HCT116 (cell line): ENCODE results near the gene FAM83D. TPM values are rescaled to one million over a fixed set of nuclear protein-coding genes. Genes with fewer than 3 reads are reported as not detected.

Experiments
- ATAC-seq: fragments of 200-7000 bp; cut with Tn5 transposase; 2 replicates; pipeline ENCODE4 v1.9.1; 2020; ENCODE audit warnings: mild to moderate bottlenecking, moderate library complexity
- BruUV-seq: library from RNA; stranded (reverse); fragments of 400-500 nt; replicated peaks from 2 replicates; lab custom pipeline; 2021; lab: Mats Ljungman, UMichigan
- CTCF ChIA-PET: fragments of 300-600 bp; sonication (Branson Sonifier 250); formaldehyde crosslinking; loops from one replicate; lab custom pipeline; 2021; ENCODE audit warnings: antibody characterized with exemption; lab: Charles Lee
- POLR2A ChIA-PET: fragments of 300-600, 350-600 bp; sonication (Branson Sonifier 250); formaldehyde crosslinking; loops from one replicate; lab custom pipeline; 2021; ENCODE audit warnings: antibody characterized with exemption; lab: Charles Lee
- RAD21 ChIA-PET, 2 experiments: fragments of 300-600 bp; sonication (Branson Sonifier 250); formaldehyde crosslinking; loops; one replicate each; lab custom pipeline; 2023; ENCODE audit warnings: low total read pairs in 2 of 2; ENCODE audit not compliant: uncharacterized antibody in 2 of 2, unreplicated experiment in 2 of 2, low non-redundant PET in 1 of 2; lab: Charles Lee
- DNase-seq: peaks from one replicate; pipeline ENCODE4 v3.0.0-alpha.2; 2010; ENCODE audit warnings: low read depth, low spot score
- H2AFZ ChIP-seq: fragments of 200-600 bp; shearing (Covaris generic), sonication (generic); 2 replicates; pipeline ENCODE4 v1.6.1; 2017; ENCODE audit warnings: low read depth, mixed run types, mixed read lengths, antibody characterized with exemption, low read length; ENCODE audit not compliant: poor library complexity, severe bottlenecking
- H3K27ac ChIP-seq: 2 replicates; pipeline ENCODE4 v1.5.1; 2012; ENCODE audit warnings: low read depth, low read length
- H3K27me3 ChIP-seq: fragments of 200-600 bp; sonication (generic); 2 replicates; pipeline ENCODE4 v1.6.1; 2016; ENCODE audit warnings: mixed run types, low read length, mixed read lengths; ENCODE audit not compliant: insufficient read depth
- H3K36me3 ChIP-seq, 2 experiments: fragments of 200-500 bp in 1 of 2; fragments of 200-600 bp in 1 of 2; sonication (Bioruptor generic) in 1 of 2; sonication (generic) in 1 of 2; 2 replicates each; pipeline versions ENCODE4 v1.5.1 to v1.6.1; 2014 to 2016; ENCODE audit warnings: low read length in 2 of 2, inconsistent platforms in 1 of 2, mixed read lengths in 1 of 2, mixed run types in 1 of 2; ENCODE audit not compliant: insufficient read depth in 2 of 2, control insufficient read depth in 1 of 2
- H3K4me1 ChIP-seq, 2 experiments: fragments of 200-600 bp in 1 of 2; sonication (generic) in 1 of 2; 2 replicates each; pipeline versions ENCODE4 v1.5.1 to v1.6.1; 2012 to 2017; ENCODE audit warnings: low read length in 2 of 2, inconsistent platforms in 1 of 2, mild to moderate bottlenecking in 1 of 2, mixed read lengths in 1 of 2, mixed run types in 1 of 2, moderate library complexity in 1 of 2; ENCODE audit not compliant: insufficient read depth in 2 of 2, control insufficient read depth in 1 of 2
- H3K4me2 ChIP-seq: fragments of 200-600 bp; sonication (generic); 2 replicates; pipeline ENCODE4 v1.6.1; 2017; ENCODE audit warnings: mixed run types, low read length, mixed read lengths
- H3K4me3 ChIP-seq, 2 experiments: fragments of 200-600 bp in 1 of 2; sonication (generic) in 1 of 2; replicated peaks in 1 of 2; 2 replicates each; pipeline ENCODE4 v1.5.1; 2011 to 2016; ENCODE audit warnings: low read length in 2 of 2, control low read depth in 1 of 2, low read depth in 1 of 2, mild to moderate bottlenecking in 1 of 2, mixed read lengths in 1 of 2, mixed run types in 1 of 2
- H3K79me2 ChIP-seq: fragments of 200-600 bp; sonication (generic); 2 replicates; pipeline ENCODE4 v1.6.1; 2017; ENCODE audit warnings: mild to moderate bottlenecking, mixed run types, low read length, moderate library complexity, mixed read lengths; ENCODE audit not compliant: insufficient read depth
- H3K9ac ChIP-seq: fragments of 200-600 bp; sonication (generic); 2 replicates; pipeline ENCODE4 v1.6.1; 2016; ENCODE audit warnings: low read length, mixed read lengths
- H3K9me2 ChIP-seq: fragments of 200-600 bp; sonication (generic), shearing (Covaris generic); 2 replicates; pipeline ENCODE4 v1.6.1; 2017; ENCODE audit warnings: mixed run types, mild to moderate bottlenecking, moderate library complexity; ENCODE audit not compliant: insufficient read depth
- H3K9me3 ChIP-seq, 2 experiments: fragments of 200-500 bp in 1 of 2; fragments of 200-600 bp in 1 of 2; sonication (Bioruptor generic) in 1 of 2; sonication (generic) in 1 of 2; 2 replicates each; pipeline ENCODE4 v1.6.1; 2014 to 2017; ENCODE audit warnings: low read length in 2 of 2, mixed read lengths in 2 of 2, inconsistent platforms in 1 of 2, low read depth in 1 of 2, mild to moderate bottlenecking in 1 of 2, mixed run types in 1 of 2, moderate library complexity in 1 of 2; ENCODE audit not compliant: control insufficient read depth in 1 of 2, insufficient read depth in 1 of 2
- H4K20me1 ChIP-seq: fragments of 200-600 bp; sonication (generic), shearing (Covaris generic); 2 replicates; pipeline ENCODE4 v1.6.1; 2017; ENCODE audit warnings: mixed run types, mild to moderate bottlenecking, moderate library complexity; ENCODE audit not compliant: insufficient read depth
- ATF3 ChIP-seq: IDR thresholded peaks from 2 replicates; pipeline ENCODE4 v1.6.1; 2012
- CBX3 ChIP-seq: IDR thresholded peaks from 2 replicates; pipeline ENCODE4 v1.6.1; 2012; ENCODE audit warnings: low read depth
- CEBPB ChIP-seq: IDR thresholded peaks from 2 replicates; pipeline ENCODE4 v1.6.1; 2012; ENCODE audit warnings: low read depth
- CTCF ChIP-seq, 3 experiments: fragments of 200-600 bp in 1 of 3; sonication (generic) in 1 of 3; IDR thresholded peaks in 2 of 3; conservative IDR thresholded peaks in 1 of 3; 2 replicates each; pipeline ENCODE4 v1.5.1; 2012 to 2017; ENCODE audit warnings: low read depth in 2 of 3, low read length in 2 of 3, antibody characterized with exemption in 1 of 3, borderline replicate concordance in 1 of 3, control low read depth in 1 of 3, mild to moderate bottlenecking in 1 of 3, mixed read lengths in 1 of 3, mixed run types in 1 of 3, moderate library complexity in 1 of 3; ENCODE audit not compliant: insufficient read depth in 1 of 3
- EGR1 ChIP-seq: IDR thresholded peaks from 2 replicates; pipeline ENCODE4 v1.6.1; 2012; ENCODE audit warnings: low read depth
- EZH2 ChIP-seq: fragments of 200-600 bp; sonication (generic); IDR thresholded peaks from 2 replicates; pipeline ENCODE4 v1.6.1; 2017; ENCODE audit warnings: antibody characterized with exemption, mixed run types
- EZH2phosphoT487 ChIP-seq: fragments of 200-600 bp; IDR thresholded peaks from 2 replicates; pipeline ENCODE4 v1.6.1; 2018; ENCODE audit warnings: antibody characterized with exemption, borderline replicate concordance
- JUND ChIP-seq: IDR thresholded peaks from 2 replicates; pipeline ENCODE4 v1.6.1; 2012
- MAX ChIP-seq: IDR thresholded peaks from 2 replicates; pipeline ENCODE4 v1.6.1; 2012
- POLR2A ChIP-seq: IDR thresholded peaks from 2 replicates; pipeline ENCODE4 v1.7.0; 2011; ENCODE audit warnings: borderline replicate concordance; ENCODE audit not compliant: insufficient read depth, insufficient read length; ENCODE audit errors: extremely low read depth
- POLR2AphosphoS5 ChIP-seq: IDR thresholded peaks from 2 replicates; pipeline ENCODE4 v1.6.1; 2011; ENCODE audit warnings: mild to moderate bottlenecking, low read depth, low read length, moderate library complexity
- RAD21 ChIP-seq: IDR thresholded peaks from 2 replicates; pipeline ENCODE4 v1.6.1; 2012; ENCODE audit warnings: low read depth, mild to moderate bottlenecking
- SIN3A ChIP-seq: IDR thresholded peaks from 2 replicates; pipeline ENCODE4 v1.6.1; 2012; ENCODE audit warnings: low read depth
- SP1 ChIP-seq: IDR thresholded peaks from 2 replicates; pipeline ENCODE4 v1.6.1; 2012; ENCODE audit warnings: low read depth
- SRF ChIP-seq: IDR thresholded peaks from 2 replicates; pipeline ENCODE4 v1.6.1; 2012; ENCODE audit warnings: low read depth
- TCF7L2 ChIP-seq: IDR thresholded peaks from 2 replicates; pipeline ENCODE4 v1.7.0; 2011; ENCODE audit warnings: borderline replicate concordance, inconsistent platforms; ENCODE audit not compliant: insufficient read depth, insufficient read length; ENCODE audit errors: extremely low read depth
- YY1 ChIP-seq: IDR thresholded peaks from 2 replicates; pipeline ENCODE4 v1.6.1; 2011; ENCODE audit warnings: low read length, low read depth, moderate library complexity, mild to moderate bottlenecking; ENCODE audit not compliant: insufficient replicate concordance; ENCODE audit errors: extremely low read depth
- ZBTB33 ChIP-seq: IDR thresholded peaks from 2 replicates; pipeline ENCODE4 v1.6.1; 2011; ENCODE audit warnings: mild to moderate bottlenecking, low read length, moderate library complexity; ENCODE audit not compliant: insufficient replicate concordance; ENCODE audit errors: extremely low read depth
- ZFX ChIP-seq: fragments of 450-650 bp; IDR thresholded peaks from 2 replicates; pipeline ENCODE4 v1.6.1; 2017
- ZNF274 ChIP-seq: fragments of 200-500 bp; sonication (Bioruptor generic); IDR thresholded peaks from 2 replicates; pipeline ENCODE4 v1.6.1; 2014; ENCODE audit warnings: mild to moderate bottlenecking, low read depth, low read length, inconsistent platforms
- intact Hi-C: fragments of 100-400 bp; cut with micrococcal nuclease; formaldehyde crosslinking; loops from 2 replicates; pipeline ENCODE4 v1.10.0; 2022
- total RNA-seq: library from RNA; stranded (reverse); gene quantifications from one replicate; pipeline ENCODE4 v1.2.1, GENCODE V29; 2021; ENCODE audit not compliant: unreplicated experiment

The FAM83D gene
- total RNA-seq, 1 experiment from 2014 or later = 51.1 TPM

- BruUV-seq = no TSS peak
- ATAC-seq (no peak), DNase-seq (no peak)
- Histone ChIP-seq H3K4me1 (no peaks in the 10 kb centered on the region), H3K27ac (no peak overlapping the region), H3K4me3 (no peak overlapping the region), H4K20me1 (no peaks in the 10 kb centered on the region), H3K4me2 (no peak overlapping the region), H3K9me2 (no peaks in the 10 kb centered on the region), H3K9ac (no peak overlapping the region), H3K79me2 (no peaks in the 10 kb centered on the region), H3K27me3 (peaks cover 6% of the 10 kb centered on the region; the same call in 1 of the 2 replicates), H3K36me3 (no peaks in the 10 kb centered on the region), H3K9me3 (peaks cover 0 to 3% of the 10 kb centered on the region in 2 experiments; a peak in 1 of 4 replicates), H2AFZ (no peak overlapping the region)
- no peak for TF ChIP-seq ZNF274
- TF ChIP-seq CBX3 = no peak
- TF ChIP-seq POLR2AphosphoS5 = no peak
- TF ChIP-seq ZFX = no peak
- no peak for TF ChIP-seq CEBPB
- TF ChIP-seq EZH2phosphoT487 = no peak
- no peak for TF ChIP-seq ATF3
- no peak for TF ChIP-seq CTCF (IDR thresholded peaks at IDR 0.05 in 2 of 3, conservative IDR thresholded peaks at IDR 0.05 in 1 of 3; ENCODE audit: borderline replicate concordance in 1 of 3, insufficient read depth in 1 of 3, low read depth in 2 of 3, low read length in 2 of 3)
- TF ChIP-seq YY1 = no peak
- TF ChIP-seq RAD21 = no peak
- TF ChIP-seq SIN3A = no peak
- TF ChIP-seq POLR2A = no peak
- no peak for TF ChIP-seq ZBTB33
- no peak for TF ChIP-seq EZH2
- no peak for TF ChIP-seq TCF7L2
- no peak for TF ChIP-seq JUND
- no peak for TF ChIP-seq EGR1
- TF ChIP-seq SRF = no peak
- no peak for TF ChIP-seq MAX
- TF ChIP-seq SP1 = no peak
- intact Hi-C loops = no loop called here
- RAD21 ChIA-PET = no interaction called here
- POLR2A ChIA-PET = no interaction called here
- CTCF ChIA-PET = no interaction called here
Observed at GRCh38 chr20:38903335-38903734, 22.9 kb upstream of the FAM83D start.
